Renal cortical epithelial cell (primary cell): ENCODE results near the gene AP4S1. TPM values are rescaled to one million over a fixed set of nuclear protein-coding genes. Genes with fewer than 3 reads are reported as not detected.
"Not testable (repeated sequence)": the region's sequence is repeated elsewhere in the genome, so short reads cannot be mapped to it uniquely, and the experiment has no call there.

ENCODE experiments used
- DNase-seq: peaks from one replicate; pipeline ENCODE4 v3.0.0-alpha.2; 2011; ENCODE audit warnings: low read depth
- total RNA-seq: library from RNA; depleted of rRNA; stranded (reverse); fragments of >200 nt; gene quantifications from 2 replicates; pipeline ENCODE4 v1.2.3, GENCODE V29; 2014

AP4S1 gene
- total RNA-seq, result 4.0 and 5.2 TPM in 2 replicates

GRCh38 chr14:31025367-31026076 is at the start of gene AP4S1:
AP4S1 (plus strand) TSS chr14:31025649; CDS start chr14:31066197, 40,548 bp downstream.
- no peak for DNase-seq

GRCh38 chr14:30977752-30978151 is 47.7 kb upstream of the AP4S1 start:
- DNase-seq, result no peak

GRCh38 chr14:30980106-30980704 is 45.2 kb upstream of the AP4S1 start:
- DNase-seq, result peak; percentile 81

- no peak for DNase-seq
Measured at GRCh38 chr14:30980980-30981379, 44.5 kb upstream of the AP4S1 start.

- no peak for DNase-seq
Measured at GRCh38 chr14:30982533-30982932, 42.9 kb upstream of the AP4S1 start.

GRCh38 chr14:30983858-30984257 is 41.6 kb upstream of the AP4S1 start:
- no peak for DNase-seq

- no peak for DNase-seq
Measured at GRCh38 chr14:30985796-30986195, 39.7 kb upstream of the AP4S1 start.

GRCh38 chr14:30988509-30988908 is 36.9 kb upstream of the AP4S1 start:
- DNase-seq, result peak; percentile 48

- DNase-seq, result peak; percentile 45
Measured at GRCh38 chr14:30990770-30991169, 34.7 kb upstream of the AP4S1 start.

- DNase-seq, result no peak
Measured at GRCh38 chr14:30991408-30991807, 34.0 kb upstream of the AP4S1 start.

- no peak for DNase-seq
Measured at GRCh38 chr14:30993071-30993470, 32.4 kb upstream of the AP4S1 start.

- peak; percentile 43 for DNase-seq
Measured at GRCh38 chr14:30994681-30995620, 30.5 kb upstream of the AP4S1 start.

GRCh38 chr14:30995689-30996088 is 29.8 kb upstream of the AP4S1 start:
- no peak for DNase-seq

GRCh38 chr14:30996892-30997659 is 28.4 kb upstream of the AP4S1 start:
- DNase-seq, result no peak

GRCh38 chr14:30998100-30998706 is 27.2 kb upstream of the AP4S1 start:
- no peak for DNase-seq

GRCh38 chr14:30999038-30999773 is 26.2 kb upstream of the AP4S1 start:
- DNase-seq, result no peak

- DNase-seq, result no peak
Measured at GRCh38 chr14:31000629-31001338, 24.7 kb upstream of the AP4S1 start.

- DNase-seq, result no peak
Measured at GRCh38 chr14:31001339-31001658, 24.1 kb upstream of the AP4S1 start.

GRCh38 chr14:31003284-31003683 is 22.2 kb upstream of the AP4S1 start:
- no peak for DNase-seq

- DNase-seq, result not testable (repeated sequence)
Measured at GRCh38 chr14:31004007-31004406, 21.4 kb upstream of the AP4S1 start.
